H54 (cell line): ENCODE results near the gene TPK1.

Experiments used
- DNase-seq: peaks from one replicate; pipeline ENCODE4 v3.0.0; 2011; ENCODE audit warnings: low spot score, mixed read lengths; ENCODE audit not compliant: insufficient read length
- FAIRE-seq: peaks from 3 replicates; lab custom pipeline; 2011; peaks lifted over from hg19 to GRCh38; lab: Jason Lieb, UNC
- POLR2A ChIP-seq: IDR thresholded peaks from 2 replicates; pipeline ENCODE4 v1.6.1; 2011; ENCODE audit warnings: low read depth, mild to moderate bottlenecking, low read length

Gene TPK1

DNA sequence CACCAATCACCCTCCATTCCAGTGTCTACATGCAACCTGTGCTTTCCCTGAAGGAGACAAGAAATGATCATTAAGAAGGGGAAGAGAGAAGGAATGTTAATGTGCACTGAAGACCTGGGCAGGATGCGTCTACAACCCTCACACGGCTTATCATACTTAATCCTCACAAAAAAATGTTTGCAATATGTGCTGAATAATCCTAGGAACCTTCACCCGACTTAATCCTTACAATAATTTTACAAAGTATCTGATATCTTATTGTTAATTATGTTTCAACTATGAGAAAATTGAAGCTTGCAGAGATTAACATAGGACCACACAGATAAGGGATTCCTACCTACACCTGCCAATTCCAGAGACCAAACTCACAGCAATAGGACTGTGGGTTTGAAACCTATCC lies 287.3 kb downstream of the TPK1 start:
- no peak for TF ChIP-seq POLR2A
- DNase-seq (no peak), FAIRE-seq (no peak)

DNA sequence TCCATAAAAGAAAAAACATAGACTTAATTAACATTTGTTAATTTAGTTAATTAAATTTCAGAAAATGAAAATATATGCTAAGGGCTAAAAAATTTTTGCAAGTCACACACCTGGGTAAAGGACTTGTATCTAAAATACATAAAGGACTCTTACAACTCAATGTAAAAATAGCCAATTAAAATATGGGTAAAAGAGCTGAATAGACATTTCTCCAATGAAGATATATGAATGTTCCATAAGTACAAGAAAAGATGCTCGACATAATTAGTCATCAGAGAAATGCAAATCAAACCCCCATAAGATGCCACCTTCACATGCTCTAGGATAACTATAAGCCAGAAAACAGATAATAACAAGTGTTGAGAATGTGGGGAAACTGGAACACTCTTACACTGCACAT lies 288.0 kb downstream of the TPK1 start:
- no peak for DNase-seq
- TF ChIP-seq POLR2A, result no peak
- no peak for FAIRE-seq

DNA sequence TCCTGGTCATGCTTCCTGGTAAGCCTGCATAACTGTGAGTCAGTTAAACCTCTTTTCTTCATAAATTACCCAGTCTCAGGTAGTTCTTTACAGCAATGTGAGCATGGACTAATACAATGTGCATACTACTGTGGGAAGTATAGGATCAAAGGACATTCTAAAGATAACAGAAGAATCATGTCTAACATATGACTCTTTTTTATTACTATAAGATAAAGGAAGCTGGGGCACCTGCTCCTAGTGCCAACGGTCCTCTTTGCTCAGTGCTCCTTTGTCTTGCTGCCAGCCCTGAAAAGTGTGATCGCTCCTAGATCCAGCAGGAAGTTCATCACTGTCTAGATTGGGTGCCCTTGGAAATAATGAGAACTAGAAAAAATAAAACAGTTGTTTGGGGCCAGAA lies 289.1 kb downstream of the TPK1 start:
- FAIRE-seq (no peak), DNase-seq (no peak)
- no peak for TF ChIP-seq POLR2A

DNA sequence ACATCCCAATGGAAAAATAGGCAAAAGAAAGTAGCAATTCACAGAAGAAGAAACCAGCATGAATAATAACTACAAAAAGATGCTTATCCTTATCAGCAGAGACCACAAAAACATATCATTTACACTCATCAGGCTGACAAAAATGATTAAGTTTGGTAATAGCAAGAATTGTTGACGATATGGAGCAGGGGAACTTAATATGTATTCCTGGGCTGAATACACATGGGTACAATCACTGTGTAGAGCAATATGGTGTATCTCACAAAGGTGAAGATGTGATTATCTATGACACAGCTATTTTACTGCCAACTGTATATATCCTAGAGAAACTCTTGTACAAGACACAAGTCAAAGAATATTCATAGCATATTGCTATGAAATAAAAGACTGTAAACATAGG lies 290.5 kb downstream of the TPK1 start:
- FAIRE-seq (no peak), DNase-seq (no peak)
- TF ChIP-seq POLR2A, result no peak

DNA sequence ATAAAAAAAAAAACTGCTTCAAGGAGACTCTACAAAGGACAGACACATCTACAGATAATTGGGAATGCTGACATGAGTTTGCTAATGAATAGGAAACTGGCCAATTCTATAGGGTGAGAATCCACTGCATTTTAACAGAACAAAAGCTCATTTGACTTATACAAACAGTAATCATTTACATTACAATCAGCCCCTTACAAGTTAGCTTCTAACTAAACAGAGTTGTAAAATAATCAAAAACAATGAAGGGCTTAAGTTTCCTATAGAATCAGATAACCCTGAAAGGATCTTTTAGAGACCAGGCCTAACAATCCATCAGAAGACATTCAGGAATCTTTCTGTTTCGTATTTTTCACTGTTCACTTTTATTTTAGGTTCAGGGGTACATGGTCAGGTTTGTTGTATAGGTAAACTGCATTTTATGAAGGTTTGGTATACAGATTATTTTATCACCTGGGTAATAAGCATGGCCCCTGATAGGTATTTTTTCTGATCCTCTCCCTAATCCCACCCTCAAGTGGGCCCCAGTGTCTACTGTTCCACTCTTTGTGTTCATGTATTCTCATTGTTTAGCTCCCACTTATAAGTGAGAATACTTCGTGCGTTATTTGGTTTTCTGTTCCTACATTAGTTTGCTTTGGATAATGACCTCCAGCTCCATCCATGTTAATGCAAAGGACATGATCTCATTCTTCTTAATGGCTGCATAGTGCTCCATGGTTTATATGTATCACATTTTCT lies 301.0 kb downstream of the TPK1 start:
- DNase-seq (no peak), FAIRE-seq (no peak)
- TF ChIP-seq POLR2A, result no peak

DNA sequence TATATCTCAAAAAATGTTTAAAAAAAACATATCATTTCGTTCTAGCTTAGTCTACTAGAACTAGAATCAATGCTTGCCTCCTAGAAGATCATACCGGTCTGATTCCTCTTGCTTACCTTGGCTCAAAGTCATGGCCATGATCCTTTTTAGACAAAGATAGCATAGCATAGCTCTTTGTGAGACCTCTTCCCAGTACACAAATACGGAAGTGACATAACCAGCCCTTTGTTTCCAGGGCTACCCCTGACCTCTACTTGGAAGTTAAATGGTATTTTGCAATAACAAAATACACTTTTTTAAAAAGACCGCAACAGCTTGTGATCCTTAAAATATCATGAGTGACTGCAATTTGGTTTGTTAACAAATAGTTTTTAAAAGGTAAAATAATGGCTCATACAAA lies 301.7 kb downstream of the TPK1 start:
- no peak for TF ChIP-seq POLR2A
- FAIRE-seq (no peak), DNase-seq (no peak)

DNA sequence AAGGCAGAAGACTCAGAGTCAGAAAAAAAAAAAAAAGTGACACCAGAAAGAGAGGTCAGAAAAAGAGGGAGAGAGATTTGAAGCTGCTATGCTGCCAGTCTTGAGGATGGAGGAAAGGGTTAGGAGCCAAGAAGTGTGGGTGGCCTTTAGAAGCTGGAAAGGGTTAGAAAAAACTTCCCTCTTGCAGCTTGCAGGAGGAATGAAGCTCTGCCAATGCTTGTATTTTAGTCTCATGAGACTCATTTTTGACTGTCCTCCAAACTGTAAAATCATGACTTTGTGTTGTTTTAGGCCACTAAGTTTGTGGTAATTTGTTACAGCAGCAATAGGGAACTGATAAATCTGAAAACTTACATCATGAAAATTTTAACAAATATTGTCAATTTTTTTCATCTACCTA lies 304.7 kb downstream of the TPK1 start:
- TF ChIP-seq POLR2A, result no peak
- DNase-seq, result no peak
- FAIRE-seq, result no peak

DNA sequence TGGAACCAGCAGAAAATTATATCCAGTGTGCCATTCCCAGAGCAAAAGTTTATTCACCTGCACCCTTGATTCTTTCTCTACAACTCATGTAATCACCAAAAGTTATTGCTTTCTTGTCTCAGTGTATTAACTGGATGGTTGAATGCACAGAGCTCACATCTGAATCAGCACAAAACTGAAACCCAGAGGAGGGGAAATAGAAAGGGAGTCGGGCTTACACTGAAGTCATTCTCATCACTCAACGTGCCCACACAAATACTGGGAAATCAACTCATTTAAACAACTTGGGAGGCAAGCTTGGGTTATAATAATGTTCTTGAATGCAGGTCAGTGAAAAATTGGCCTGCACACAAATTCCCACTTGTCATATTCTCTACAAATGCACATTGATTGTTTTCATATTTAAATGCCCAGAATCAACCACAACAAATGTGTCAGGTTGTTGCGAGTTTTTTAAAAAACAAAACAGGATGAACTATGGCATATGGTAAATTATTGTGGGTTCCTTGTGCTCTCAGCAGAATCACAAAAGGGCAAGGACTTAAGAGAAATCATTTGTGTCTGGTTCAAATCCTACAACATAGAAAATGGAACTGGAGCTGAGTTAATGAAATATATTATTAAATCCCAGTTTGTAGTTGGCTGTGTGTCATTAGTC lies 306.5 kb downstream of the TPK1 start:
- DNase-seq (no peak), FAIRE-seq (no peak)
- no peak for TF ChIP-seq POLR2A

DNA sequence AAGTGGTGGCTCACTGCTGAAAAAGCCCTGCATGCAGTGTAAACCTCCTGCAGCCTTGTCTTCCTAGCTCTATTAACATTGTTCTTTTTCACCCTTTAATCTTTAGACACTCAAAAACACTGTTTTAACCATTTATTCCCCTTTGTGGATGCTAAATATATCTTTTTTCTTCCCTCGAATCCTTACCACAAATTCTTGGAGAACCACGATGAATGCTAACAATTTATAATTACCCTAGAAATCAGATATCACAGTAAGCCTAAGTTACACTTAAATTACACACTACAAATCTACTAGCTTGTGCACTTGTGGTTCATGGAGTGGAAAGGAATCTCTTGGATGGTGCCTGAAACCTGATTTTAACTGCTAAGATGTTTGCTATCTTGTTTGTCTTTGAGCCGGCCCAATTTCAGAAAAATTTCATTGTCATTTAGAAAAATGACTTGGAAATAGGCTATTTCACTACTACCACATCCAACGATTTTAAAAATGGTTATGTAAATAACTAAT lies 307.3 kb downstream of the TPK1 start:
- TF ChIP-seq POLR2A, result no peak
- no peak for FAIRE-seq
- DNase-seq, result no peak

DNA sequence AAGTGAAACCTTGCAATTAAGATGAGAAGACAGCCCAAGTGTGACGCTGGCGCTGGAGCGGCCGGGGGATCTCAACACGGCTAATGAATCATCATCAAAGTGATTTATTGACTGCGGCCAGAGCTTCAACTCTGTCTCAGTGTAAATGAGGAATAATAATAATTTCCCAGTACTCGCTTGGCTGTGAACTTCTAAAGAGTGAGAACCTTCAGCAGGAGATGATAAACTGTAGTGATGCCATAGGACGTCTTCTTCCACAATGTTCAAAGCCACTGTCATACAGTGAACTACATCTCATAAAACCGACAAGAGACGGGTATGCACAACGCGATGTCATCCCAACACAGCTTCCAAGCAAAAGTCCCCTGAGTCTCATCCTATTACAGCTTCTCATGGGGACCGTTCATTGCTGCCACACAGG lies 308.8 kb downstream of the TPK1 start:
- no peak for FAIRE-seq
- no peak for TF ChIP-seq POLR2A
- no peak for DNase-seq

DNA sequence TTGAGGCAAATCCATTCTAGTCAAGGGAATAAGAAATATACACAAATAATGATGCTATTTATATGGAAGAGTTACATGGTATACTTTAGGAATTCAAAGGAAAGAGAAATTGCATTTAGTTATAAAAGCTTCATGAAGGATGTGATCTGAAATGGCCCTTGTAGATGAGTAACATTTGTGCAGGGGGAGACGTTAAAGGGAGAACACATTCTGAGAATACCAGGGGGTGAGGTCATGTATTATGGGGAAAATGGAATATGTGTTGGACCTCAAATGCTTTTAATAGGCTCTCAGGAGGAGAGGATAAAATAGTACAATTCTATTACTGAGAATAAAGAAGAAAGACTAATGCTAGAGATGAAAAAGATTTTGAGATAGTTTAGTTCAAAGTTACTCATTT lies 309.9 kb downstream of the TPK1 start:
- no peak for TF ChIP-seq POLR2A
- FAIRE-seq (no peak), DNase-seq (no peak)

DNA sequence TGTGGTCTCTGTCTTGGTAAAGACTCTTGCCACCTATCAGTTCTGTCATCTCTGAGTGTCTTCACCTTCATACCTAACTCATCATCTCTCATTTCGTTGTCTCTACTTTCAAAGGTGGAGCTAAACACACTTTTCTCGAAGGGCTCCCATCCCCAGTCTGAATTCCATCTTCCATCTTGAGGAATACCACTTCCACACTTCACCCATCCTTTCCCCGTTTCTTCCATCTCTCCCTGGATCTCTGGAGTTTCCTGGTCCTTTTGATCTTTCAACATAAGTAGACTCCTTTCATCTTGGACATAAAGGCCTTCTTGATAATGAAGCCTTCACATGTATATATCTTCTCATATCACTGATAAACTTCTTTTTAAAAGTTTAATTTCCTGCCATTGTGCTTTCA lies 311.6 kb downstream of the TPK1 start:
- FAIRE-seq, result no peak
- no peak for TF ChIP-seq POLR2A

DNA sequence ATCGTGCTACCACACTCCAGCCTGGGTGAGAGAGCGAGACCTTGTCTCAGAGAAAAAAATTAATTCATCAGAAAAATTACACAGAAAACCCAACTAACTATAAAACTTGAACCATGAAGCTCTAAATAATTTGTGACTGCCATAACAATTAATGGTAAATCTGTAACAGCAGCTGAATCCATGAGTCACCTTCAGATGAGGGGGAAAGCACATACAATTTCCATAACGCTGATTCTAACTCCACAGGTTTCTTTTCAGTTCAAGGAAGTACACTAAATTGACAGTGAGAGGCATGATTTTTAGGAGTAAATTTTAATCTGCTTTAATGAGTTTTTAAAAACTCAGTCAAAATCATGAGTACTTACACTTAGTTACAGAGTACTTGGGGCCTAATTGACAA lies 312.2 kb downstream of the TPK1 start:
- DNase-seq, result no peak
- TF ChIP-seq POLR2A, result no peak
- no peak for FAIRE-seq

More for the DNA sequence above, 311.6 kb downstream of the TPK1 start:
- DNase-seq, result no peak

DNA sequence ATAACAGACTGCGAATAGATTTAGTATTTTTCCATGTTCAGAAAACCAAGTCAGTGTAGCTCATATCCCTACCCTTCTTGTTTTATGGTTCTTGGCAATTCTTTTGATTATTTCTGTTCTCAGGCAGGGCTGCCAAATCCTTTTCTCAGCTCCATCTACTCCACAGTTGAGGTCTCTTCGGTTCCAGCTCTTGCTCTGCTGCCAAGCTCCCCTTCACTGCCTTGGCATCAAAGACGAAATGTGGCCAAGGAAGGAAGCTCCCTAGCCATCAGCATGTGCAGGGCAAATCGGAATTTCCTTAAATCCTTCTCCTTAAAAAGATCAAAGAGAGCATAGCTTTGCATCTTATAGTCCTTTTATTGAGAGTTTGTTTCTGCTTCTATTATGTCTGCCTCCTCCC lies 315.9 kb downstream of the TPK1 start:
- no peak for DNase-seq
- TF ChIP-seq POLR2A, result no peak

DNA sequence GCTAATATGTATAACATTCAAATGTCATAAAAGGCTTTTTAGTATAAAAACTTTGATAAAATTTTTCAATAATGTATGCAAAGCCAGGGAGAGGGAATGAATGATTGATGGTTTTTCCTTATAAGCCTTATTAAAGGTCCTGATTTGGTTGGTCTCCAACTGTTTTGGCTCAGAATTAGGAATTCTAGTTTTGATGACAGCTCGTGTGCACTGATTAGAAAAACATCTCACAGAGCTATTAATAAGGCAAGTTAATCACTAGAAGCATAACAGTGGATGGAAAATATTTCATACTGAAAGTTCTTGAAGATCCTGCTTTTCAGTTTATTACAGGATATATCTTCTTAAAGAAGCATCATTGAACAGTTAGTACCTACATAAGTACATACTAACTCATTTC lies 317.5 kb downstream of the TPK1 start:
- no peak for TF ChIP-seq POLR2A
- DNase-seq (no peak), FAIRE-seq (no peak)

More for the DNA sequence above, 315.9 kb downstream of the TPK1 start:
- no peak for FAIRE-seq
